Neural cell (in vitro differentiated cells): Measurements from ENCODE around the gene CYP3A5. TPM values are rescaled to one million over a fixed set of nuclear protein-coding genes. Genes with fewer than 3 reads are reported as not detected.
"Not testable (repeated sequence)": the region's sequence is repeated elsewhere in the genome, so short reads cannot be mapped to it uniquely, and the experiment has no call there.

Experiments used
- H2AFZ ChIP-seq: fragments of 200-600, 300-800 bp; sonication (generic), shearing (Covaris generic); 2 replicates; pipeline ENCODE4 v1.6.0; 2014; ENCODE audit warnings: low read depth, mild to moderate bottlenecking, antibody characterized with exemption, low read length, moderate library complexity
- H3F3A ChIP-seq: fragments of 200-600 bp; shearing (Covaris generic); 2 replicates; pipeline ENCODE4 v1.6.1; 2016; ENCODE audit warnings: mild to moderate bottlenecking, moderate library complexity, mixed read lengths, antibody characterized with exemption, low read length; ENCODE audit not compliant: insufficient read depth, poor library complexity, severe bottlenecking
- H3K27ac ChIP-seq: fragments of 200-600, 300-800 bp; sonication (generic), shearing (Covaris generic); 2 replicates; pipeline ENCODE4 v1.5.1; 2014; ENCODE audit warnings: mild to moderate bottlenecking, low read length, moderate library complexity
- H3K27me3 ChIP-seq: fragments of 300-800, 200-600 bp; sonication (generic), shearing (Covaris generic); 2 replicates; pipeline ENCODE4 v1.6.0; 2014; ENCODE audit warnings: mild to moderate bottlenecking, low read depth, low read length, moderate library complexity; ENCODE audit not compliant: insufficient read depth
- H3K36me3 ChIP-seq: fragments of 300-800, 200-600 bp; sonication (generic), shearing (Covaris generic); 2 replicates; pipeline ENCODE4 v1.5.1; 2014; ENCODE audit warnings: mild to moderate bottlenecking, antibody characterized with exemption, low read length, moderate library complexity; ENCODE audit not compliant: insufficient read depth
- H3K4me2 ChIP-seq: fragments of 300-800, 200-600 bp; sonication (generic), shearing (Covaris generic); 2 replicates; pipeline ENCODE4 v1.6.0; 2014; ENCODE audit warnings: mild to moderate bottlenecking, low read length
- H3K4me3 ChIP-seq: fragments of 300-800, 200-600 bp; sonication (generic), shearing (Covaris generic); 2 replicates; pipeline ENCODE4 v1.5.1; 2014; ENCODE audit warnings: mild to moderate bottlenecking, low read length, moderate library complexity
- H3K79me2 ChIP-seq: fragments of 200-600 bp; shearing (Covaris generic); replicated peaks from 2 replicates; pipeline ENCODE4 v1.6.0; 2014; ENCODE audit warnings: mild to moderate bottlenecking, low read length, moderate library complexity; ENCODE audit not compliant: insufficient read depth
- H3K9ac ChIP-seq: fragments of 300-800, 200-600 bp; sonication (generic), shearing (Covaris generic); 2 replicates; pipeline ENCODE4 v1.6.1; 2016; ENCODE audit warnings: mild to moderate bottlenecking, low read length, mixed read lengths
- H3K9me2 ChIP-seq: fragments of 200-600 bp; shearing (Covaris generic); 2 replicates; pipeline ENCODE4 v1.6.1; 2016; ENCODE audit warnings: mild to moderate bottlenecking, low read length, mixed read lengths; ENCODE audit not compliant: insufficient read depth
- H3K9me3 ChIP-seq: fragments of 200-600, 300-800 bp; sonication (generic), shearing (Covaris generic); 2 replicates; pipeline ENCODE4 v1.6.1; 2016; ENCODE audit warnings: mild to moderate bottlenecking, mixed run types, low read length, moderate library complexity, mixed read lengths
- H4K20me1 ChIP-seq: fragments of 200-600 bp; shearing (Covaris generic); 2 replicates; pipeline ENCODE4 v1.6.1; 2016; ENCODE audit warnings: mild to moderate bottlenecking, mixed run types; ENCODE audit not compliant: insufficient read depth
- EP300 ChIP-seq: fragments of 450-650 bp; conservative IDR thresholded peaks from 2 replicates; pipeline ENCODE4 v1.6.1; 2014; ENCODE audit warnings: antibody characterized with exemption, mild to moderate bottlenecking, moderate library complexity; ENCODE audit not compliant: poor library complexity, severe bottlenecking
- EZH2 ChIP-seq: fragments of 200-600, 300-800 bp; shearing (Covaris generic), sonication (generic); IDR thresholded peaks from 2 replicates; pipeline ENCODE4 v1.6.1; 2014; ENCODE audit warnings: antibody characterized with exemption, low read length, borderline replicate concordance, mild to moderate bottlenecking; ENCODE audit not compliant: insufficient read depth, poor library complexity, severe bottlenecking
- MXI1 ChIP-seq: fragments of 450-650 bp; conservative IDR thresholded peaks from 2 replicates; pipeline ENCODE4 v1.6.1; 2014; ENCODE audit warnings: antibody characterized with exemption, mild to moderate bottlenecking; ENCODE audit not compliant: poor library complexity, severe bottlenecking
- POLR2AphosphoS5 ChIP-seq: IDR thresholded peaks from 2 replicates; pipeline ENCODE4 v1.6.1; 2012
- RAD21 ChIP-seq: fragments of 450-650 bp; conservative IDR thresholded peaks from 2 replicates; pipeline ENCODE4 v1.6.1; 2014; ENCODE audit warnings: antibody characterized with exemption, mild to moderate bottlenecking, moderate library complexity
- SMC3 ChIP-seq: fragments of 450-650 bp; conservative IDR thresholded peaks from 2 replicates; pipeline ENCODE4 v1.6.1; 2014; ENCODE audit warnings: antibody characterized with exemption, mild to moderate bottlenecking, moderate library complexity; ENCODE audit not compliant: poor library complexity
- TAF1 ChIP-seq: IDR thresholded peaks from 2 replicates; pipeline ENCODE4 v1.6.1; 2012; ENCODE audit warnings: low read depth
- polyA plus RNA-seq: library from polyadenylated mRNA; depleted of rRNA; stranded (reverse); fragments of >200 nt; gene quantifications from 2 replicates; pipeline ENCODE4 v1.2.3, GENCODE V29; 2014
- TF ChIP-seq, protein P1 (sequence below): fragments of 450-650 bp; IDR thresholded peaks from 2 replicates; pipeline ENCODE4 v1.5.1; 2014; ENCODE audit warnings: antibody characterized with exemption, mild to moderate bottlenecking, moderate library complexity; ENCODE audit not compliant: poor library complexity, severe bottlenecking
- TF ChIP-seq, protein P2 (sequence below): IDR thresholded peaks from 2 replicates; pipeline ENCODE4 v1.6.1; 2012; ENCODE audit warnings: borderline replicate concordance

The CYP3A5 gene
- polyA plus RNA-seq, 1 donor from 2014 or later = not detected

DNA sequence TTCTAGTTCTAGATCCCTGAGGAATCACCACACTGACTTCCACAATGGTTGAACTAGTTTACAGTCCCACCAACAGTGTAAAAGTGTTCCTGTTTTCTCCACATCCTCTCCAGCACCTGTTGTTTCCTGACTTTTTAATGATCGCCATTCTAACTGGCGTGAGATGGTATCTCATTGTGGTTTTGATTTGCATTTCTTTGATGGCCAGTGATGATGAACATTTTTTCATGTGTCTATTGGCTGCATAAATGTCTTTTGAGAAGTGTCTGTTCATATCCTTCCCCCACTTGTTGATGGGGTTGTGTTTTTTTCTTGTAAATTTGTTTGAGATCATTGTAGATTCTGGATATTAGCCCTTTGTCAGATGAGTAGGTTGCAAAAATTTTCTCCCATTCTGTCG is 25.2 kb downstream of the CYP3A5 start:
- H3K4me3 ChIP-seq, H3K27me3 ChIP-seq, H2AFZ ChIP-seq, H3K9me2 ChIP-seq, H3K4me2 ChIP-seq, H3K79me2 ChIP-seq, H3K27ac ChIP-seq, H3K9me3 ChIP-seq, H4K20me1 ChIP-seq, H3F3A ChIP-seq, H3K36me3 ChIP-seq, H3K9ac ChIP-seq: not testable (repeated sequence)

DNA sequence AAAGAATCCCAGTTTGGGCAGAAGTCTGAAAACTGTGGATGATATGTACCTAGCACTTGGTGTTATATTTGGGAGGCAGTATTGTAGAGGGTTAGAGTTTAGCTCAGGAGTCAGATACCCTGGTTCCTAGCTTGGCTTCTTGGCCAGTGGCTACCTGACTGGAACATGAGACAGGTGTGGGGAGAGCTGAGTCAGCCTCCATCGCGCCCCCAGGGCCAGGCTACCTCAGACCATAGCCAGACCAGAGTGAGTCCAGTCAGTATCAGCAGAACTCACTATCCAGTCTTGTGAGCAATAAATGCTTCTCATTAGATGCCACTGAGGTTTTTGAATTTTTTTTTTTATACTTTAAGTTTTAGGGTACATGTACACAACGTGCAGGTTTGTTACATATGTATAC is 26.0 kb downstream of the CYP3A5 start:
- H3K36me3 ChIP-seq = no peaks in the 10 kb centered on the region
- no peaks in the 10 kb centered on the region for H3K9me3 ChIP-seq
- H3K27ac ChIP-seq = no peak overlapping the region
- TF ChIP-seq TAF1 = no peak
- no peak for TF ChIP-seq RAD21
- TF ChIP-seq, protein P1, sequence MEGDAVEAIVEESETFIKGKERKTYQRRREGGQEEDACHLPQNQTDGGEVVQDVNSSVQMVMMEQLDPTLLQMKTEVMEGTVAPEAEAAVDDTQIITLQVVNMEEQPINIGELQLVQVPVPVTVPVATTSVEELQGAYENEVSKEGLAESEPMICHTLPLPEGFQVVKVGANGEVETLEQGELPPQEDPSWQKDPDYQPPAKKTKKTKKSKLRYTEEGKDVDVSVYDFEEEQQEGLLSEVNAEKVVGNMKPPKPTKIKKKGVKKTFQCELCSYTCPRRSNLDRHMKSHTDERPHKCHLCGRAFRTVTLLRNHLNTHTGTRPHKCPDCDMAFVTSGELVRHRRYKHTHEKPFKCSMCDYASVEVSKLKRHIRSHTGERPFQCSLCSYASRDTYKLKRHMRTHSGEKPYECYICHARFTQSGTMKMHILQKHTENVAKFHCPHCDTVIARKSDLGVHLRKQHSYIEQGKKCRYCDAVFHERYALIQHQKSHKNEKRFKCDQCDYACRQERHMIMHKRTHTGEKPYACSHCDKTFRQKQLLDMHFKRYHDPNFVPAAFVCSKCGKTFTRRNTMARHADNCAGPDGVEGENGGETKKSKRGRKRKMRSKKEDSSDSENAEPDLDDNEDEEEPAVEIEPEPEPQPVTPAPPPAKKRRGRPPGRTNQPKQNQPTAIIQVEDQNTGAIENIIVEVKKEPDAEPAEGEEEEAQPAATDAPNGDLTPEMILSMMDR = no peak
- TF ChIP-seq, protein P2, sequence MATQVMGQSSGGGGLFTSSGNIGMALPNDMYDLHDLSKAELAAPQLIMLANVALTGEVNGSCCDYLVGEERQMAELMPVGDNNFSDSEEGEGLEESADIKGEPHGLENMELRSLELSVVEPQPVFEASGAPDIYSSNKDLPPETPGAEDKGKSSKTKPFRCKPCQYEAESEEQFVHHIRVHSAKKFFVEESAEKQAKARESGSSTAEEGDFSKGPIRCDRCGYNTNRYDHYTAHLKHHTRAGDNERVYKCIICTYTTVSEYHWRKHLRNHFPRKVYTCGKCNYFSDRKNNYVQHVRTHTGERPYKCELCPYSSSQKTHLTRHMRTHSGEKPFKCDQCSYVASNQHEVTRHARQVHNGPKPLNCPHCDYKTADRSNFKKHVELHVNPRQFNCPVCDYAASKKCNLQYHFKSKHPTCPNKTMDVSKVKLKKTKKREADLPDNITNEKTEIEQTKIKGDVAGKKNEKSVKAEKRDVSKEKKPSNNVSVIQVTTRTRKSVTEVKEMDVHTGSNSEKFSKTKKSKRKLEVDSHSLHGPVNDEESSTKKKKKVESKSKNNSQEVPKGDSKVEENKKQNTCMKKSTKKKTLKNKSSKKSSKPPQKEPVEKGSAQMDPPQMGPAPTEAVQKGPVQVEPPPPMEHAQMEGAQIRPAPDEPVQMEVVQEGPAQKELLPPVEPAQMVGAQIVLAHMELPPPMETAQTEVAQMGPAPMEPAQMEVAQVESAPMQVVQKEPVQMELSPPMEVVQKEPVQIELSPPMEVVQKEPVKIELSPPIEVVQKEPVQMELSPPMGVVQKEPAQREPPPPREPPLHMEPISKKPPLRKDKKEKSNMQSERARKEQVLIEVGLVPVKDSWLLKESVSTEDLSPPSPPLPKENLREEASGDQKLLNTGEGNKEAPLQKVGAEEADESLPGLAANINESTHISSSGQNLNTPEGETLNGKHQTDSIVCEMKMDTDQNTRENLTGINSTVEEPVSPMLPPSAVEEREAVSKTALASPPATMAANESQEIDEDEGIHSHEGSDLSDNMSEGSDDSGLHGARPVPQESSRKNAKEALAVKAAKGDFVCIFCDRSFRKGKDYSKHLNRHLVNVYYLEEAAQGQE = no peak
- TF ChIP-seq MXI1 = no peak
- TF ChIP-seq EZH2 = no peak
- TF ChIP-seq EP300 = no peak
- TF ChIP-seq SMC3 = no peak
- TF ChIP-seq POLR2AphosphoS5 = no peak
- H3K4me2 ChIP-seq = no peak overlapping the region
- no peaks in the 10 kb centered on the region for H3K79me2 ChIP-seq
- no peaks in the 10 kb centered on the region for H3K9me2 ChIP-seq
- no peaks in the 10 kb centered on the region for H4K20me1 ChIP-seq
- H3K9ac ChIP-seq = no peak overlapping the region
- no peaks in the 10 kb centered on the region for H3F3A ChIP-seq
- H2AFZ ChIP-seq = no peak overlapping the region
- H3K27me3 ChIP-seq = no peaks in the 10 kb centered on the region
- no peak overlapping the region for H3K4me3 ChIP-seq

DNA sequence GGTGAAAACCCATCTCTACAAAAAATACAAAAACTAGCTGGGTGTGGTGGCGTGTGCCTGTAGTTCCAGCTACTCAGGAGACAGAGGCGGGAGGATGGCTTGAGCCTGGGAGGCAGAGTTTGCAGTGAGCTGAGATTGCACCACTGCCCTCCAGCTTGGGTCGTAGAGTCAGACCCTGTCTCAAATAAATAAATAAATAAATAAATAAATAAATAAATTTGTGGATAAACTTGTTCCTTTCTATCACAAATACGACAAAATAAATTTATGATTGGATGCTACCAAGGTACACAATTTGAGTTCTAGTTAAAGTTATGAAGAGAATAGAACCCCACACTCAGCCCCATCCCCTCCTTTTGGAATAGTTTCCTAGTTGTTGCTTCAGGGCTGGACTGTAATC is 26.5 kb downstream of the CYP3A5 start:
- not testable (repeated sequence) for H3F3A ChIP-seq, H3K4me3 ChIP-seq, H2AFZ ChIP-seq, H3K27me3 ChIP-seq, H4K20me1 ChIP-seq, H3K36me3 ChIP-seq, H3K79me2 ChIP-seq, H3K9ac ChIP-seq, H3K4me2 ChIP-seq, H3K9me2 ChIP-seq, H3K27ac ChIP-seq, H3K9me3 ChIP-seq
